Ascending aorta (tissue), 2 donors: ENCODE data around the gene TTC7B. TPM values are rescaled to one million over a fixed set of nuclear protein-coding genes. Genes with fewer than 3 reads are reported as not detected.

Experiments
- DNase-seq, 2 donors: peaks; one replicate each; pipeline ENCODE4 v3.0.0-alpha.2; 2019; ENCODE audit warnings: low spot score in 2 of 2
- H3K27ac ChIP-seq, 2 donors: fragments of 200-600 bp; sonication (generic); one replicate each; pipeline ENCODE4 v1.5.1; 2016 to 2017; ENCODE audit warnings: mild to moderate bottlenecking in 1 of 2
- H3K27me3 ChIP-seq: fragments of 200-600 bp; sonication (generic); one replicate; pipeline ENCODE4 v1.5.1; 2017
- H3K36me3 ChIP-seq, 2 donors: fragments of 200-600 bp; sonication (generic); one replicate each; pipeline ENCODE4 v1.5.1; 2016
- H3K4me1 ChIP-seq, 2 donors: fragments of 200-600 bp; sonication (generic); one replicate each; pipeline ENCODE4 v1.5.1; 2016 to 2017; ENCODE audit warnings: mild to moderate bottlenecking in 1 of 2
- H3K4me3 ChIP-seq, 2 donors: fragments of 200-600 bp; sonication (generic); one replicate each; pipeline ENCODE4 v1.5.1; 2016 to 2017; ENCODE audit warnings: mild to moderate bottlenecking in 1 of 2
- H3K9me3 ChIP-seq, 2 donors: fragments of 200-600 bp; sonication (generic); one replicate each; pipeline ENCODE4 v1.5.1; 2016
- intact Hi-C: fragments of 100-400 bp; cut with DNase I; formaldehyde crosslinking; loops from one replicate; pipeline ENCODE4 v1.15.1; 2023
- total RNA-seq: library from RNA; depleted of rRNA; stranded (reverse); fragments of >200 nt; gene quantifications from one replicate; pipeline ENCODE4 v1.1.0, GENCODE V29; 2016
- TF ChIP-seq, protein P1 (sequence below), 3 experiments: fragments of 200-600 bp in 2 of 3; fragments of 450-650 bp in 1 of 3; sonication (generic) in 2 of 3; IDR thresholded peaks; one replicate each; pipeline ENCODE4 v1.5.1; 2016 to 2019; ENCODE audit warnings: antibody characterized with exemption in 3 of 3, mild to moderate bottlenecking in 1 of 3, moderate library complexity in 1 of 3

TTC7B gene
- total RNA-seq, 1 donor from 2014 or later = 18.5 TPM

GRCh38 chr14:90651976-90652560, 164.2 kb downstream of the TTC7B start:
- Histone ChIP-seq H3K36me3 (peaks cover 3 to 6% of the 10 kb centered on the region in 2 donors), H3K4me3 (no peak overlapping the region), H3K27me3 (no peaks in the 10 kb centered on the region), H3K4me1 (peaks cover 0 to 4% of the 10 kb centered on the region in 2 donors), H3K9me3 (no peaks in the 10 kb centered on the region), H3K27ac (no peak overlapping the region)
- TF ChIP-seq, protein P1, sequence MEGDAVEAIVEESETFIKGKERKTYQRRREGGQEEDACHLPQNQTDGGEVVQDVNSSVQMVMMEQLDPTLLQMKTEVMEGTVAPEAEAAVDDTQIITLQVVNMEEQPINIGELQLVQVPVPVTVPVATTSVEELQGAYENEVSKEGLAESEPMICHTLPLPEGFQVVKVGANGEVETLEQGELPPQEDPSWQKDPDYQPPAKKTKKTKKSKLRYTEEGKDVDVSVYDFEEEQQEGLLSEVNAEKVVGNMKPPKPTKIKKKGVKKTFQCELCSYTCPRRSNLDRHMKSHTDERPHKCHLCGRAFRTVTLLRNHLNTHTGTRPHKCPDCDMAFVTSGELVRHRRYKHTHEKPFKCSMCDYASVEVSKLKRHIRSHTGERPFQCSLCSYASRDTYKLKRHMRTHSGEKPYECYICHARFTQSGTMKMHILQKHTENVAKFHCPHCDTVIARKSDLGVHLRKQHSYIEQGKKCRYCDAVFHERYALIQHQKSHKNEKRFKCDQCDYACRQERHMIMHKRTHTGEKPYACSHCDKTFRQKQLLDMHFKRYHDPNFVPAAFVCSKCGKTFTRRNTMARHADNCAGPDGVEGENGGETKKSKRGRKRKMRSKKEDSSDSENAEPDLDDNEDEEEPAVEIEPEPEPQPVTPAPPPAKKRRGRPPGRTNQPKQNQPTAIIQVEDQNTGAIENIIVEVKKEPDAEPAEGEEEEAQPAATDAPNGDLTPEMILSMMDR (IDR thresholded peaks at IDR 0.05) = no peak
- DNase-seq = no peak
- intact Hi-C loops = no loop called here

- Histone ChIP-seq H3K4me1 (peaks cover 0 to 4% of the 10 kb centered on the region in 2 donors), H3K27me3 (no peaks in the 10 kb centered on the region), H3K9me3 (no peaks in the 10 kb centered on the region), H3K27ac (no peak overlapping the region), H3K36me3 (peaks cover 3 to 4% of the 10 kb centered on the region in 2 donors), H3K4me3 (no peak overlapping the region)
- intact Hi-C loops = no loop called here
- TF ChIP-seq, protein P1 (IDR thresholded peaks at IDR 0.05) = no peak
- DNase-seq = no peak
Measured at GRCh38 chr14:90651271-90651804, 164.9 kb downstream of the TTC7B start.

DNA sequence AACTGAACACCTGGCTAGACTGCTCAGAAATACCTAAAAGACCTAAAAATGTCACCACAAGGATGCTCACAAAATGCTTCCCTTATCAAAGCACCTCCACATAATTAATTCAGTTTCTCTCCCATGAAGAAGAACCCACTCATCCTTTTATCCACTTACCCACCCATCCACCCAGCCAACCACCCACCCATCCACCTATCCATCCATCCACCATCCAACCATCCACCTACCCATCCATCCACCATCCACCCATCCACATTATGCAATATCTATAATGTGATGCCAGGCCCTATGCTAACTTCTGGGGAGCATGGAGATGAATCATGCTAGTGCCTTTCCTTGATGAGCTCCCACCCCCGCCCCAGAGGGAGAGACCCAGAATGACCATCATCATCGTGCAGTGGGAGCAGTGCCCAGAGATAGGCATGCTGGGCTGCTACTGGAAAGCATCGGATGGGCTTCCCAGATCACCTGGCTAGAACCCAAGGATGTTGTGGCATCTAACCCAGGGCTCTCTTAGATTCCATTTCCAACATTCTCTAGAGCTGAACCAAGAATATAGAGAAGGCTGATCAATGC, 166.6 kb downstream of the TTC7B start:
- H3K4me3 ChIP-seq = no peak overlapping the region
- intact Hi-C loops = no loop called here
- peaks cover 0 to 10% of the 10 kb centered on the region in 2 donors for H3K36me3 ChIP-seq
- TF ChIP-seq, protein P1 (IDR thresholded peaks at IDR 0.05) = no peak
- no peaks in the 10 kb centered on the region for H3K27me3 ChIP-seq
- H3K4me1 ChIP-seq = peaks cover 0 to 2% of the 10 kb centered on the region in 2 donors
- H3K27ac ChIP-seq = no peak overlapping the region
- DNase-seq = no peak
- no peaks in the 10 kb centered on the region for H3K9me3 ChIP-seq

DNA sequence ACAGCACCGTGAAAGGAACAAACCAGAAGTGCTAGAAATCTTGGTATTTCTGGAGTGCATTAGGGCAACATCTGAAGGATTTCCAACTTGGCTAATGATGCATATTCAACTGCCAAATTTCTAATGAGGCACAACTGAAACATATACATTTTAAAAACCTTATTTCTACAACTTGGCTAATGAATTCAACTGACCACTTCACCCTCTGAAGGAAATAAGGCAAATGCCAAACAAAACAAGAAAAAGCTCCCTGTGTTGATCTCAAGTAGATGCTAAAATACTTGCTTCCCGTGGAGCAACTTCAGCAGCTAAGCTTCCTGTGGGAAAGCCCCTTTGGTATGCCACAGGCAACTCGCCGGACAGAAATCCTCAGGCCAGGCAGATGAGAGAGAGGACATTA, 167.1 kb downstream of the TTC7B start:
- TF ChIP-seq, protein P1 (IDR thresholded peaks at IDR 0.05) = no peak
- Histone ChIP-seq H3K4me1 (no peaks in the 10 kb centered on the region), H3K36me3 (peaks cover 0 to 10% of the 10 kb centered on the region in 2 donors), H3K9me3 (no peaks in the 10 kb centered on the region), H3K27me3 (no peaks in the 10 kb centered on the region), H3K27ac (no peak overlapping the region), H3K4me3 (no peak overlapping the region)
- no peak for DNase-seq
- intact Hi-C loops = no loop called here

GRCh38 chr14:90648421-90648820, 167.8 kb downstream of the TTC7B start:
- H3K36me3 ChIP-seq = peaks cover 4 to 10% of the 10 kb centered on the region in 2 donors
- no peaks in the 10 kb centered on the region for H3K4me1 ChIP-seq
- no peaks in the 10 kb centered on the region for H3K9me3 ChIP-seq
- no peak overlapping the region for H3K4me3 ChIP-seq
- no peak for DNase-seq
- TF ChIP-seq, protein P1 (IDR thresholded peaks at IDR 0.05) = no peak
- intact Hi-C loops = no loop called here
- H3K27ac ChIP-seq = no peak overlapping the region
- no peaks in the 10 kb centered on the region for H3K27me3 ChIP-seq
